ENCODE results near the gene CRYBB1.

Gene CRYBB1

GRCh38 chr22:26617271-26618199, at the start of gene CRYBB1:
CRYBB1 (minus strand) TSS chr22:26618027; CDS start chr22:26616319, 1,708 bp downstream.
- H3K36me3 ChIP-seq (ENCODE audit: insufficient read depth, low read length) = no peaks in the 10 kb centered on the region
- no peak within 1 kb of the TSS for H3K4me3 ChIP-seq
- no peaks in the 10 kb centered on the region for H3K9me3 ChIP-seq (ENCODE audit: low read depth, low read length)
- no peak within 1 kb of the TSS for H3K9ac ChIP-seq (ENCODE audit: insufficient read length)
- TF ChIP-seq FOXP2 (optimal IDR thresholded peaks at IDR 0.05; ENCODE audit: control extremely low read depth, extremely low read length, insufficient read depth) (no peak), EZH2 (IDR thresholded peaks at IDR 0.05) (no peak), POLR2AphosphoS5 (IDR thresholded peaks at IDR 0.05; ENCODE audit: borderline replicate concordance, low read depth, low read length) (no peak)
- no peak for DNase-seq (ENCODE audit: low read depth, low spot score)
- H3K27ac ChIP-seq = no peak within 1 kb of the TSS

DNA sequence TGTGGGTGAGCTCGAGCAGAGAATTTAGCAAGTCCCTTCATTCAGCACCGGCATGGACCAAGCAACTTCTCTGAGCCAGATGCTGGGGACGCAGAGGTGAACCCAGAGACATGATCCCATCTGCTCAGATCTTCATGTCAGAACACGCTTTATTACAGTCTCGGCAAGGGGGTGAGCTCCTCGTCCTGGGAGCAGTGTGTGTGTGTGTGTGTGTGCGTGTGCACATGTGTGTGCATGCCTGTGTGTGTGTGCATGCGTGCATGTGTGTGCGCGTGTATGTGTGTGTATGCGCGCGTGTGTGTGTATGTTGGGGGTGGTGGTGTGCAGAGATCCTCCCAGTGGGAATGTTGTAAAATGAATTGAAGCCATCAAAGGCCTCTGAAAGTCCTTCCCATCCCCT, 49.3 kb upstream of the CRYBB1 start:
- Histone ChIP-seq H3K36me3 (ENCODE audit: insufficient read depth, low read length) (no peaks in the 10 kb centered on the region), H3K4me3 (no peak overlapping the region)

DNA sequence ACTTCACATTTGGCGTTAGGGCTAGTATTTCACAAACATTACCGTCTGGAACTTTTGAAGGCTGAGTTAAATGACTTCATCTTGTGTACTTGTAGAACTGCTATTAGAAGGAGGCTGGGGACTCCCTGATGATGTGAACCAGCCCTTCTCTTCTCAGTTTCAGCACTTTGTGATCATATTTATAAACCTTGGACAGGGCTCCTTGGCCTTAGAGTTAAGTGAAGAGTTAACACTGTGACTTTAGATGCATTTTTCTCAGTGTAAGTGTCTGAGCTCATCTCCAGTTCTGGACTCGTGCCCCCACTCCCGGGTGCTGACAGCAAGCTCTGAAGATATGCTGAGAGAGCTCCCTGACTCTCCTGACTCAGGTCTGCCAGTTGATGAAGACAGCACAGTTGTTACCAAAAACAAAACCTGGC, 48.0 kb upstream of the CRYBB1 start:
- H3K36me3 ChIP-seq (ENCODE audit: insufficient read depth, low read length) = no peaks in the 10 kb centered on the region
- H3K27ac ChIP-seq = no peak overlapping the region
- no peak for TF ChIP-seq EZH2 (IDR thresholded peaks at IDR 0.05)
- TF ChIP-seq POLR2AphosphoS5 (IDR thresholded peaks at IDR 0.05; ENCODE audit: borderline replicate concordance, low read depth, low read length) = no peak
- no peak for TF ChIP-seq FOXP2 (optimal IDR thresholded peaks at IDR 0.05; ENCODE audit: control extremely low read depth, extremely low read length, insufficient read depth)
- no peak overlapping the region for H3K4me3 ChIP-seq
- no peak for DNase-seq (ENCODE audit: low read depth, low spot score)
- H3K9ac ChIP-seq (ENCODE audit: insufficient read length) = no peak overlapping the region
- no peaks in the 10 kb centered on the region for H3K9me3 ChIP-seq (ENCODE audit: low read depth, low read length)

More for the DNA sequence above, 49.3 kb upstream of the CRYBB1 start:
- no peak overlapping the region for H3K9ac ChIP-seq (ENCODE audit: insufficient read length)
- TF ChIP-seq EZH2 (IDR thresholded peaks at IDR 0.05) (no peak), POLR2AphosphoS5 (IDR thresholded peaks at IDR 0.05; ENCODE audit: borderline replicate concordance, low read depth, low read length) (no peak)
- DNase-seq (ENCODE audit: low read depth, low spot score) = no peak
- H3K27ac ChIP-seq = no peak overlapping the region
- no peaks in the 10 kb centered on the region for H3K9me3 ChIP-seq (ENCODE audit: low read depth, low read length)

DNA sequence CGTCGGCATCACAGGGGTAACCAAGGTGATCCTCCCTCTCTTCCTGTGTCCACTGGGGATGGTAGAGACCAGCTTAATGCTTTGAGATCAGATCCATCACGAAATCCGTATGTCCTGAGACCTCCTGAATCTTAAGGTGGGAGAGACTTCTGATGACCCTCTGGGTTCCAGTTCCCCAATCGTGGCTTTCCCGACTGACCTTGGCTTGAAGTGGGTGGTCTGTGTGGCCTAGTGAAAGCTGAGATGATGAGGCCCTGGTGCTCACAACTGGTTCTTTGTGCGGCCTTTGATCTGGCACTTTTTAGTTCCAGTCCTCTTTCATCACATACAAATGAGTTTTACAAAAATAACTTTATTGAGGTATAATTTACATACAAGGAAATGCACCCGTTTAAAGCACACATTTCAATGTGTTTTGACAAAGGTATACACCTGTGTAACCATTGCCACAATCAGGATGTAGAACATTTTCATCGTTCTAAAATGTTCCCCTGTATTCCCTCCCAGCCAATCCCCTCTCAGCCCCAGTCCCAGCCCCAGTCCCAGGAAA, 45.6 kb upstream of the CRYBB1 start:
- Histone ChIP-seq H3K36me3 (ENCODE audit: insufficient read depth, low read length) (no peaks in the 10 kb centered on the region), H3K4me3 (no peak overlapping the region), H3K27ac (no peak overlapping the region), H3K9me3 (ENCODE audit: low read depth, low read length) (no peaks in the 10 kb centered on the region), H3K9ac (ENCODE audit: insufficient read length) (no peak overlapping the region)
- TF ChIP-seq POLR2AphosphoS5 (IDR thresholded peaks at IDR 0.05; ENCODE audit: borderline replicate concordance, low read depth, low read length) (no peak), FOXP2 (optimal IDR thresholded peaks at IDR 0.05; ENCODE audit: control extremely low read depth, extremely low read length, insufficient read depth) (no peak), EZH2 (IDR thresholded peaks at IDR 0.05) (no peak)
- no peak for DNase-seq (ENCODE audit: low read depth, low spot score)

DNA sequence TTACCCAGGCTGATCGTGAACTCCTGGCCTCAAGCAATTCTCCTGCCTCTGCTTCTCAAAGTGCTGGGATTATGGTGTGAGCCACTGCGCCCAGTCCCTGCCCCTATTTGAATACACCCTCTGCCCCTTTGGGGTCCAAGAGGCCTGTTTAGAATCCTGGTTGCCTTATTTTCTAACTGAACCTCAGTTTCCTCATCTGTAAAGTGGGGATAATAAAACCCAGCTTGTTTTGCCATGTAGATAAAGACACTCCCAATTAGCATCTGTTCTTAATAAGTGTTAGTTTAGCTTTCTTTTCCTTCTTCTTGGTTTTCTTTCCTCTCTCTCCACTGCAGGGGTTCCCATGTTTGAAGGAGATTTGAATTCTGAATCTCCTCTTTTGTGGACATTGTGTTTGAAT, 44.3 kb upstream of the CRYBB1 start:
- Histone ChIP-seq H3K9me3 (ENCODE audit: low read depth, low read length) (no peaks in the 10 kb centered on the region), H3K4me3 (no peak overlapping the region), H3K9ac (ENCODE audit: insufficient read length) (no peak overlapping the region), H3K27ac (no peak overlapping the region), H3K36me3 (ENCODE audit: insufficient read depth, low read length) (no peaks in the 10 kb centered on the region)
- no peak for DNase-seq (ENCODE audit: low read depth, low spot score)
- TF ChIP-seq FOXP2 (optimal IDR thresholded peaks at IDR 0.05; ENCODE audit: control extremely low read depth, extremely low read length, insufficient read depth) = no peak
- no peak for TF ChIP-seq EZH2 (IDR thresholded peaks at IDR 0.05)
- no peak for TF ChIP-seq POLR2AphosphoS5 (IDR thresholded peaks at IDR 0.05; ENCODE audit: borderline replicate concordance, low read depth, low read length)

- Histone ChIP-seq H3K36me3 (ENCODE audit: insufficient read depth, low read length) (no peaks in the 10 kb centered on the region), H3K9me3 (ENCODE audit: low read depth, low read length) (no peaks in the 10 kb centered on the region), H3K4me3 (no peak overlapping the region), H3K27ac (no peak overlapping the region), H3K9ac (ENCODE audit: insufficient read length) (no peak overlapping the region)
- TF ChIP-seq EZH2 (IDR thresholded peaks at IDR 0.05) (no peak), POLR2AphosphoS5 (IDR thresholded peaks at IDR 0.05; ENCODE audit: borderline replicate concordance, low read depth, low read length) (no peak), FOXP2 (optimal IDR thresholded peaks at IDR 0.05; ENCODE audit: control extremely low read depth, extremely low read length, insufficient read depth) (no peak)
- DNase-seq (ENCODE audit: low read depth, low spot score) = no peak
Measured at GRCh38 chr22:26660961-26661578, 43.2 kb upstream of the CRYBB1 start.

- Histone ChIP-seq H3K9me3 (ENCODE audit: low read depth, low read length) (no peaks in the 10 kb centered on the region), H3K9ac (ENCODE audit: insufficient read length) (no peak overlapping the region), H3K4me3 (no peak overlapping the region), H3K27ac (no peak overlapping the region), H3K36me3 (ENCODE audit: insufficient read depth, low read length) (no peaks in the 10 kb centered on the region)
- no peak for TF ChIP-seq POLR2AphosphoS5 (IDR thresholded peaks at IDR 0.05; ENCODE audit: borderline replicate concordance, low read depth, low read length)
- TF ChIP-seq EZH2 (IDR thresholded peaks at IDR 0.05) = no peak
- DNase-seq (ENCODE audit: low read depth, low spot score) = no peak
Measured at GRCh38 chr22:26660356-26660755, 42.5 kb upstream of the CRYBB1 start.

DNA sequence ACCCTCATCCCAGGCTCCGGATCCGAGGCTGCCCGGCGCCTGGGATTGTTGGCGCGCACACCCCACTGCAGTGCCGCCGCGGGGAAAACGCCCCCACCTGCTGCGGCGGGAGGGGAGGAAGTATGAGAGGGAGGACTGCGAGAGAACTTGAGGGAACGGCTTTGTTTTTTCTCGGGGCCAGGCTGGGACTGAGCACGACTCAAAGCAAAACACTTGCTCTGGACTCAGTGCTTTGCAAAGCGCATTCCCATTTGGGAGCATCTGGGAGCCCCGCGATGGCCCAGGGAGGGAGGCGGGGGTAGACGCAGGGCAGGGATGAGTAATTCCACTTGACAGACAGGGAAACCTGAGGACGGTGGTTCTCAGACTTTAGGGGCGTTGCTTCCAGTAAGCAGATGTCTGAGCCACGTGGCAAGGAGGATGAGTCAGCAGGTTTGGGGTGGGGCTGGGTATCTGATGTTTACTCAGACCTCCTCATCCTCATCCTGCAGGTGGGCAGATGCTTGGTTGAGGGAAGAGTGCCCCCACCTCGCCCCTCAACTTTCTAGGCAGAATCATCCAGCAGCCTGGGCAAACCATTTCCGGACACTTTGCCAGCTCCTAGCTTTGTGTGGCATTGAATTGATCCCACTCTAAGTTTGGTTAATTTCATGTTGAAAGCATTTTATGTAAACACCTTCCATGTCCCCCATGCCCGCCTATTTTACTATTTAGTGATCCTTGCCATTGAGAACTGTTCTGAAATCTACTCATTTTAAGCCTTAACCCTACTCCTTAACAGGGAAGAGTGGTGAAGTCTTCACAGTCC, 41.0 kb upstream of the CRYBB1 start:
- Histone ChIP-seq H3K27ac (0 out of 2 replicates have a peak overlapping the region, but pooled peaks have one; percentile 30), H3K9ac (ENCODE audit: insufficient read length) (peak overlapping the region; percentile 55), H3K4me3 (peak overlapping the region; percentile 76), H3K9me3 (ENCODE audit: low read depth, low read length) (no peaks in the 10 kb centered on the region), H3K36me3 (ENCODE audit: insufficient read depth, low read length) (no peaks in the 10 kb centered on the region)
- TF ChIP-seq EZH2 (IDR thresholded peaks at IDR 0.05) = no peak
- no peak for TF ChIP-seq FOXP2 (optimal IDR thresholded peaks at IDR 0.05; ENCODE audit: control extremely low read depth, extremely low read length, insufficient read depth)
- no peak; the same call in 1 of the 2 replicates for TF ChIP-seq POLR2AphosphoS5 (IDR thresholded peaks at IDR 0.05; ENCODE audit: borderline replicate concordance, low read depth, low read length)
- DNase-seq (ENCODE audit: low read depth, low spot score) = no peak
